DOHH2 (cell line): Measurements from ENCODE around the gene SGCD.

Source experiments
- CTCF ChIP-seq: fragments of 200-600 bp; sonication (generic); IDR thresholded peaks from one replicate; pipeline ENCODE4 v1.5.1; 2014; ENCODE audit warnings: antibody characterized with exemption, mild to moderate bottlenecking, low read depth, low read length; ENCODE audit not compliant: poor library complexity, severe bottlenecking
- EZH2phosphoT487 ChIP-seq: fragments of 200-600 bp; sonication (generic); IDR thresholded peaks from 2 replicates; pipeline ENCODE4 v1.6.1; 2017; ENCODE audit warnings: borderline replicate concordance, mild to moderate bottlenecking, antibody characterized with exemption, low read length, moderate library complexity, mixed read lengths

- TF ChIP-seq CTCF (no peak), EZH2phosphoT487 (no peak)
Measured at GRCh38 chr5:156354571-156354970, 27.6 kb downstream of the SGCD start.
